Dermis microvascular lymphatic vessel endothelial cell (primary cell): ENCODE measurements around the gene ACP7. TPM values are rescaled to one million over a fixed set of nuclear protein-coding genes. Genes with fewer than 3 reads are reported as not detected.
"Not testable (repeated sequence)": the region's sequence is repeated elsewhere in the genome, so short reads cannot be mapped to it uniquely, and the experiment has no call there.

Source experiments
- DNase-seq, 2 donors: peaks; one replicate each; pipeline versions ENCODE4 v3.0.0 to v3.0.0-alpha.2; 2010; ENCODE audit warnings: low read depth in 2 of 2
- total RNA-seq: library from RNA; depleted of rRNA; stranded (reverse); fragments of >200 nt; gene quantifications from 2 replicates; pipeline ENCODE4 v1.2.1, GENCODE V29; 2014

ACP7 gene
- total RNA-seq, 1 donor from 2014 or later: not detected

DNA sequence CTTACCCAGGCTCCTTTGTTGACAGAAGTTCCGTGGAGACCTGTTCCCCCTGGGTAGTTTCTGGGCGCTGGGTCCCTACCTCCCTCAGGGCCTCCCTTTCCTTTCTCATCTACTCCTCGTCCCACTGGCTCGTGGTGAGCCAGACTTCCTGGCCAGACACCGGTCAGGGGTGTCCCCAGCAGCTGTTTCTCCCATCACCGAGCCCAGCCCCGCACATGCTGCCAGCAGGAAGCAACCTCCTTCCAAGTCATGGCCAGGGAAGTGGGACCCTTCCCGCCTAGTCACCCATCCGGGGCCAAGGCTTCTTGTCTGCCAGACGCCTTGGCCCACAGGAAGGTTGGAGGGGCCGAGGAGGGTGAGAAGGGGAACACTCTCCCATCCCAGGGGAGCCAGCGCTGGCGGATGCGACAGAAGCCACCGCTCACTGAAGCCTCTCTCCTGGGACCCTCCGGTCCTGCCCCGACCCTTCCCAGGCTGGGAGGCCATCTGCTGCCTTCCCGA is 47.1 kb downstream of the ACP7 start:
- peak in 1 of 2 donors; percentile 74 for DNase-seq

DNA sequence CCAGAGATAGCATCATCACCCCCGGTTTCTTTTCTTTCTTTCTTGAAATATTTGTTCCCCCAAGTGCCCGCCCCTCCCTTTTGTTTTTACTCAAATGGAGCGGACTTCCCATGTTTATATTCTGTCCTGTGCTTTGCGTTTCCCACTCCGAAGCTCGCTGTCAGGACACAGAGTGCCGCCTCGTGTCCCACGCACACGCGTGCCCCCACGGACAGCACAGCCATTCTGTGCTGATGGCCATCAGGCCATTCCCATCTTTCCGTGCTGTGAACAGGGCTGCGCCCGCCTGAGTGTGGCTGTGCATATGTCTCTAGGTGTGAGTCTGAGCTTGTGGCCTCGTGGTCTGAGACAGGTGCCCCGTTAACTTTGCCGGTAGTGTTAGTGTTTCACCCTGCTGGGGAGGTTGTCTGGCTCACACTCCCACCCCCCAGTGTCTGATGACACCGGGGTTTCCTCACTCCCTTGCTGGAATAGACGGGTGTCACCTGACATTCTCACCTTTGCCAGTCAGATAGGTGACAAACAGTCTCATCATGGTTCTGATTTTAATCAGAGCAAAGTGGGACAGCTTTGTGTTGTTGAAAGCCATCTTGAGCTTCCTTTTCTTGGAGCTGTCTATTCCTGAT is 48.3 kb downstream of the ACP7 start:
- no peak for DNase-seq

DNA sequence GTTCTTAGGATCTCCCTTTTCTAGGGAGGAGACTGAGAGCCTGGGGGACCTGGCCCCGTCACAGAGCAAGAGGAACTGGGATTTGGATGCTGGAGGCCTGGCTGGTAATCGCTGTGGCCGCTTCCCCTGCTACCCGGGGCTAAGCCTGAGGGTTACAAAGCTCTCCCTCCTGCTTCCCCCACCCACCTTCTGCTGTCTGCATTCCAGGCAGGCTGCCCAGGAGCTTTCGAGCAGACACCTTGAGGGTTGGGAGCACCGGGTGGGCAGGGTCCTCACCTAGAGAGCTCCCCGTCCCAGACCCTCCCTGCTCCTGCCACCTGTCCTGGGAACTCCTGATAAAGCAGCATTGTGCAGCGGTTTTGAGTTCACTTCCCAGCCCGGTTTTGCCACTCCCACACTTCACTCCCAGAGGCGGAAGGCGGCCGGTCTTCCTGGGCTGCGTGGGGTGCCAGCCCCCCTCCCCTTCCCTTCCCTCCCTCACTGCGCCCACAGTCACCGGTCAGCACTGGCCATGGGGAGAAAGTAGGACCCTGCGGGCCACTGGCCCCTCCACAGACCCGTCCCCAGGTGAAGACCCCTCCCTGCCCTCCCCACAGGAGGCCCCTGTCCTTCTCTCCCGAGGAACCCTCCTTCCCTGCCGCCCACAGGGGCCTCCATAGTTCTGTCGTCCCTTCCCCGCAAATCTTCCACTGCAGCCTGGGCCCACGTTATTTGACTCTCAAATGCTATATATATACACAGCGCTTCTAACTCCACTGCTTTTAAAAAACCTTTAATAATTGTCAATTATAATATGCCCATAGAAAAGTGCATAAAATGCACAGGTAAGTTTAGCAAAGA is 49.5 kb downstream of the ACP7 start:
- DNase-seq: no peak

DNA sequence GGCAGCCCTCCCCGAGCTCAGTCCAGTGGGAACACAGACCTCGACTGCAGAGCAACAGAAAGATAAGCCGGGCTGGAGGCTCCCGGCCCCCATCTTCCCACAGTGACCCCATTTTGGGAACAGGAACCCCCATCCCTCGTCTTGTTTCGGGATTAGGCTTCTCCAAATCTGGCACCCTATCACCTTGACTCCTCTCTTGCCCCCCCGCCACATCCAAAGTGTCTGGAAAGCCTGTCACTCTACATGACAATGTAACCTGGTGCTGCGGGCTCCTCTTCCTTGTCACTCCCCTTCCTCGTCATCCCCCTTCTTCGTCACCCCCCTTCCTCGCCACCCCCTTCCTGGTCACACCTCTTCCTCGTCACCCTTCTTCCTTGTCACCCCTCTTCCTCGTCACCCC is 51.5 kb downstream of the ACP7 start:
- no peak for DNase-seq

DNA sequence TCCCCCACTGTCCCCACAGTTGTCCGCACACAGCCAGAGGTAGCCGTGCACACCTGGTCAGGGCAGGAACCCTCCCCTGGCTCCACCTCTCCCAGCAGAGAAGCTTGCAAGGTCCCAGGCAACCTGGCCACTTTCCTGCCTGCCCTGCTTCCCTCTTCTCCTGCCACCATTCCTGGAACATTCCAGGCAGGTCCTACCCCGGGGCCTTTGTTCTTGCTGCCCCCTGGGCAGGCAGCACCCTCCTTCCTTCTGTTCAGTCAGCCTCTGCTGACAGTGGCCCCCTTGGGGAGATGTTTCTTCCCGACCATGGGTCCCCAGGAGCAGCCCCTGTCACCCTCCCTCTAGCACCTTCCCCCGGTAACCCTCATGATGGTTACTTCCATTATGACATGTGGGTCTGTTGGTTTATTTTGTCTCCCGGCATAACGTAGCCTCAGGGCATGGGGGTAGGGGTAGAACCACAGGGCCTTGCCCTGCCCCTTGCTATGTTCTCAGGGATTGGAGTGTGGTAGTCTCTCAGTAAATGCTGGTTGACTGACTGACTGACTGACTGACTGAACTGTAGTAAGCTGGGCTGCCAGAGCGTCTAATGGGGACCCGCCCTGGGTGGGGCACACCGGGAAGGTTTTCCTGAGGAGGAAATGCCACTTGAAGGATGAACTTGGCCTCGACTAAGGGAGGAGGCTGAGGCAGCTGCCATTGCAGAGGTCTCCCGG is 52.2 kb downstream of the ACP7 start:
- DNase-seq: no peak

DNA sequence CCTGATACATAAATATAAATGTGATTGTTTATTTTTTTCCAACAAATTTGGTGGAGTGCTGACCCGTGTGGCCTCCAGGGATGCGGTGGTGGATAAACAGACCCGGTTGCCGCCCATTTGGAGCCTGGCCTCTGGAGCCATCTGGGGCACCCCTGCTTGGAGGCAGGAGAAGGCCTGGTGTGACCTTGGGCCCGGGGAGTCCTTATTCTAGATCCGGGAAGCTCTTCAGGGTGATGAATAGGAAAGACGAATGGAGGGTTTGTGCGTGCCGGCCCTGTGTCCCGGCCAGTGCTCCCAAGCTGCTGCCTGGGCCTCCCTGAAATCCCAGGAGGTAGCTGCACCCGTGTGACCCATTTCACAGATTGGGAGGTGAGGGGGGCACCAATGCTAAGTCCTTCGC is 53.0 kb downstream of the ACP7 start:
- no peak for DNase-seq

DNA sequence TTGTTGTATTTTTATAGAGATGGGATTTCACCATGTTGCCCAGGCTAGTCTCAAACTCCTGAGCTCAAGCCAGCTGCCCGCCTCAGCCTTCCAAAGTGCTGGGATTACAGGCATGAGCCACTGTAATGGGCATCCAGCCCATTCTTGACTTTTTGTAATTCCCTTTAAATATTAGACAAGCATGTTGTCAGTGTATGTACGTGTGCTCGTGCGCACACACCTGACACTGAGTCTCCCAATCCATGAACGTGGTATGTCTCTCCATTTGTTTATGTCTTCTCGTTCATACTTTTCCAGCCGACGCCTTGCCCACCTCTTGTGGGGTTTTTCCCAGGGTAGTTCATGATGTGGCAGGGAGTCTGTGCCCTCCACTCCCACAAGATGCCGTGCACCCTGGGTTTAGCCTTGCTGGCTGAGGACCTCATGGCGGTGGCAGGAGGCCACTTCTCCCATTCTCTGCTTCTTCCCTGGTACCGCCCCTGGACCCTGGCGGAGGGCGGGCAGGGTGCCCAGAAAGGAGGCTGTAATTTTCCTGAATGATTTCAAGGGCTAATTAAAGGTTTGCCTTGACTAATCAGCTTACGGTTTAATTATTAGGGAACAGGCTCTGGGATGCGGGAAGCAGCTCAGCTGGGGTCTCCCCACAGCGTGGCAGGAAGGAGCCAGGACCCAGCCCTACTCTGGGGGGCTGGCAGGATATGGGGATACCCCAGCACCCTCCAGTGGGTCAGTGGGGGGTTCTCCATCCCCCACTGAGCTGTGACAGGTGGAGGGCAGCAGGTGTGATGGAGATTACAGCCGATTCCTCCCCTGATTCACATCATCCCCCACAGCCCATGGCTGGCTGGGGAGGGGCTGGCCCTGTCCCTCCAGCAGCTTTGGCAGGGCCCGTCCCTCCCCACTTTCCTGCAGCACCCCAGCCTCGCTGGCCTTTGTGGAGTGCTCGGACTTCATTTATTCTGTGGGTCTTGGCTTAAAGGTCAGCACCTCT is 54.3 kb downstream of the ACP7 start:
- DNase-seq: no peak

DNA sequence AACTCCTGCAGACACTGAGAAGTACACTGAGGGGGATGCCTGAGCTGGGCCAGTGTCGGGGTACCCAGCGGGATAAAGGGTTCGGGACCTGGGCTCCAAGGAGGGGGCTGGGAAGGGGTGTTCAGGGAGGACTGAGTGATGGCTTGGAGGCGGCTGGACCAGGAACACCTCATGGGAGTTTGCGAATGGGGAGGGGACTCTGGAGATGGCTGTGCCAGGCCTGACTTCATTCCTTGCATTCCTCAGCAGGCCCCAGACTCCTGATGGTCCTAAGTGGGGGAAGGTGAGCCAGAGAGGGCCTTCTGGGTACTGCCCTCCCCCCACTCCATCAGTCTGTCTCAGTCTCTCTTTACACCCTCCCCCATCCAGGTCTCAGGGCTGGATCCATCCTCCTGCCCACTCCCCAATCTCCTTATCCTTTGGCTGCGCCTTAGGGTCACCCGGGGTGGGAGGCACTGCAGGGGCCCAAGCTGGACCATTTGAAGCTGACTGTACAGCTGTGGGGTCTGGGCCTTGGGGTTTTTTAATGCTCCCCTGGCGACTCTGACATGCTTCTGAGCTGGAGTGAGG is 55.2 kb downstream of the ACP7 start:
- DNase-seq: no peak

DNA sequence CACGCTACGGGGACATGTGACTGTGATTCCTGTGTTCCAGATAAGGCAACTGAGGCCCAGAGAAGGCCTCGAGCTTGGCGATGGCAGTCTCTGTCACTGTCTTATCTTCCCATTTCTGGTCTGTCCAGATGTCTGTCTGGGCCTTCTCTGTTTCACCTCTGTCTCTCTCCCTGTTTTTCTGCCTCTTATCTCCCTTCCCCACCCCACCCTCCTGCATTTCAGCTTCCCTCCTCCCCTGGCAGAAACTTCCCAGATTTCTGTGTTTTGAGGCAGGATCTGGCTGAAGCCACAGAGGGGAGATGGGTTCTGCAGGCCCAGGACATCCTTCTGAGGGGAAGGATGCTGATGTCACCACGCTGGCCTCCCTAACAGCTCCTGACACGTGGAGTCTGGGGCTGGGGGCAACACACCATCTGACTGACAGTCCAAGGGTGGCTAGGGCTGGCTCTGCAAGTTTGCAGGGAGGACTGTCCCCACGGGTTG is 55.8 kb downstream of the ACP7 start:
- no peak for DNase-seq

DNA sequence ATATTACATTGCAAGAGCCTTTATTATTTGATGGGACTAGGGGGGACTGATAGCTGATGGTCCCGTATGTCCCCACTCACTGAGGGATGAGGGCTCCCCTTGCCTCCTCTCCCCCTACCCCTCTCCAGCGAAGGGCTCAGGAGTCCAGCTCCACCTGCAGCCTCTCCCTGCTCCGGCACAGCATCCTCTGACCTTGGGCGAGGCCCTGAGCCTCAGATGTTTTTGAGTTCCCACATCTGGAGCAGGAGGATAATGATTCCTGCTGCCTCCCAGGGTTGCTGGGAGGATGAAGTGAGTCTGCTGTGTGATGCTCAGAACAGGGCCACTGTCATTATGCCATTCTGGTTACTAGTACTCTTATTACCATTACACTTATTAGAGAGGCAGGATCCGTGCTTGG is 56.4 kb downstream of the ACP7 start:
- DNase-seq: no peak

DNA sequence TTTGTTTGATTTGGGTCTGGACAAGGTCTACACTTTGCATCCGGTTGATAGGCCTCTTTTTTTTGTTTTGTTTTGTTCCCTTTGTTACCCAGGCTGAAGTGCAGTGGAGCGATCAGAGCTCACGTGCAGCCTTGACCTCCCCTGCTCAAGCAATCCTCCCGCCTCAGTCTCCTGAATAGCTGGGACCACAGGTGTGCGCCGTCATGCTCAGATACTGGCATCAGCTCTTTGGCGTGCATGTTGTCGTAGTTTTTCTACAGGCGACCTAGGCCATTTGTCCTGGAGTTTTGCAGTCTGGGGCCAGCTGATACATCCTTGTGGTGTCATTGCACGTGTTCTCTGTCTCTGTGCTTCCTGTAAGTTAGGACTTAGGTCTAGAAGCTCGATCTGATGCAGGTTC is 57.8 kb downstream of the ACP7 start:
- DNase-seq: no peak

DNA sequence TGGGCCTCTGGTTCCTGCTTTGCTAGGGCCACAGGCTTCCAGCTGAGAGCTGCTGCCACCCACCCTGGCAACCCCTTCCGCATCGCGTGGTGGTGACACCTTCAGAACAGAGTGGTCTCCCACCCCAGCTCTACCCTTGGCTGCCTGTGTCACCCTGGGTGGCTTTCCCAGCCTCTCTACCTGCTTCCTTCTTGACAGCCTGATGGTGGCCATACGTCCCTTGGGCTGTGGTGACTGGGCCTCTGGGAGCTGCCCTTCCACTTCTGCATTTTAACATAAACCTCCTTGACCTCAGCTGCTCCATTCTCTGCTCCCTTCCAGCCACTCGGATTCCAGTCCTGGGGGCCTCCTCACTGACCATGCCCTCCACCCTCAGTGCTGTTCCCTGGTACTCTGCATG is 58.5 kb downstream of the ACP7 start:
- DNase-seq: no peak

DNA sequence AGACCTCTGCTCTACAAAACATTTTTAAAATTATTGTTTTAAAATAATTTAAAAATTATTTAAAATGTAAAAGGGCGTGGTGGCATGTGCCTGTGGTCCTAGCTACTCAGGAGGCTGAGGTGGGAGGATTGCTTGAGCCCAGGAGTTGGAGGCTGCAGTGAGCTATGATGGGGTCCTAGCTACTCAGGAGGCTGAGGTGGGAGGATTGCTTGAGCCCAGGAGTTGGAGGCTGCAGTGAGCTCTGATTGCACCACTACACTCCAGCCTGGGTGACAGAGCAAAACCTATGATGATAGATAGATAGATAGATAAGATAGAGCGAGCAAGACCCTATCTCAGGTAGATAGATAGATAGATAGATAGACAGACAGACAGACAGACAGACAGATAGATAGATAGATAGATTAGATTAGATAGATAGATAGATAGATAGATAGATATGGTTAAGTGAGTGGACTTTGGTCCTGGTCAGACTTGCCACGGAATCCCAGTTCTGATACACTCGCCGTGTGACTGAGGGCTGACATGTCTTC is 59.7 kb downstream of the ACP7 start:
- not testable (repeated sequence) for DNase-seq

DNA sequence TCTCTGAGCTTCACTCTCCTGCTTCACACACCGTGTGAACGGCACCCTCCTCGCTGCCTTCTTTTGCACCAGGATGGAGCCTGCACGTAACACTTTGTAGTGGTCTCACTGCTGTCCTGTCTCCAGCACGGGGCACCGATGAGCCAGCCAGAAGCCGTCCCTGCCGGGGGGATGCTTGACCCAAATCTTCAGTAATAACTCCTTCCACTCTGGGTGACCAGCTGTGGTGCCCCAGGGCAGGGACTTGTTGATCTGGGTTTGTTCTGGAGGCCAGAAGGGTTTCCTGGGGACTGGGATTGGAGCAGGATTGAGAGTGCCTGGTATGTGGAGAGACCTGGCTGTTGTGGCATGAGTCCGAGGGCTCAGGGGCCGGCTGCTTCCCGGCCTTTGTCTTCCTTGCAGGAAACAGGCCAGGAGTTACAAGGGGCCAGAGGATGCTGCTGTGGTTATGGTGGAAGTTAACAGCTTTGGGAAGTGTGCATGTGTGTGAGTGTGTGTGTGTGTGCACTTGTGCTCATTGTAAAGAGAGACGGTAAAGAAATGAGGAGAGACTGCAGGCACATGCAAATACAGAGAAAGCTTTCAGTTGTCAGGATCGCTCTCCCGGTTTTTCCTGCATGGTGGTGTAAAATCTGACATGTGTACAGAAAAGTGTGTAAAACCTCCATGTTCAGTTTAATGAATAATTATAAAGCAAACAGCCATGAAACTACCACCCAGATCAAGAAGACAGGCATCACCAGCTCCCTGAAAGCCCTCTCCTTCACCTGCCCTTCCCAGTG is 60.3 kb downstream of the ACP7 start:
- peak; percentile 43 to 91 for DNase-seq

DNA sequence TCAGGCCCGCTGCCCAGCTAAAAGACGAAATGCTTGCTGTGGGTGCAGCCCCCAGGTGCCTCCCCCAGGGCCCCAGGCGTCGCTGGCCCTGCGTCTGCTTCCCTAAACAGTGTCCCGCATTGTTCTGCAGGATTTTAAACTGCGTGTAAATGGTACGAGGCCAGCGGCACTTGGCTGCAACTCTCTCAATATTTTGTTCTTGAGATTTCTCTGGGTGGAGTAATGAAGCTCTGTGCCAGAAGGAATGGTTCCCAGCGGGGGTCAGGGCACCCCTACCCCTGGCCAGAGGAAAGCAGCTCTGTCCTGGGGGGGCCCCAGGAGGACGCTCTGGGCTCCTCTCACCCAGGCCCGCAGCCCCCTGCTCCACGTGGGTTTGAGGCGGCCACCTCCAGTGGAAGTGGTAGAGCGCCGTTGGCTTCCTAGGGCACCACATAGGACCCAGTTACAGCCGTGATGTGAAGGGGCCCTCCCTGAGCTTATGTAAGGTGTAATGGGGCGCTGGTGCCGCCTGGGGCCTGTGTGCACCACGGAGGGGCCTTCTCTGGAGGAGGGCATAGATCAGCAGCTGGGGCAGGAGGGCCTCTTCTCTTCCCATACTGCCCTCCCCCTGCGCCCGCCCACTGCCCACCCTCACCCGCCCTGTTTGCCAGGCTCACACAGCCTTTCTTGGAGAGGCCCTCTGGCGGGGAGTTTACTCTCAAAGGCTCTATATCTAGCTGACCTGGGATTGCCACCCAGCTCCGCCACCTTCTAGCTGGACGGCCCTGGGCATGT is 61.2 kb downstream of the ACP7 start:
- DNase-seq: no peak

DNA sequence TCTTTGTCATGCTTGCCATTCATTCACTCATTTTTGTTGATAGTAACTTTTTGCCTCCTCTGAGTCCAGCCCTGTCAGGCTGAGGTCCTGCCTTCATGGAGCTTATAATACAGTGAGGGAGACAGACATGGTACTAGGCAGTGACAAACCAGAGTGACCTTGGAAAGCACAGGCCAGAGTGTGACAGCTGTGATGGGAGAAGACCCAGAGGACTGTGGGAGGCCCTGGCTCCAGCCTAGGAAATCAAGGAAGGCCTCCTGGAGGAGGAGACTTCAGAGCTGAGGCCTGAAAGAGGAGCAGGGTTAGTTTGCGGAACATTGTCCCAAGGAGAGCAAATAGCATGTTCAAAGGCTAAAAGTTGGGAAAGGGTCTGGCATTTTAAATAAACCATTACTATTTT is 61.9 kb downstream of the ACP7 start:
- no peak for DNase-seq

DNA sequence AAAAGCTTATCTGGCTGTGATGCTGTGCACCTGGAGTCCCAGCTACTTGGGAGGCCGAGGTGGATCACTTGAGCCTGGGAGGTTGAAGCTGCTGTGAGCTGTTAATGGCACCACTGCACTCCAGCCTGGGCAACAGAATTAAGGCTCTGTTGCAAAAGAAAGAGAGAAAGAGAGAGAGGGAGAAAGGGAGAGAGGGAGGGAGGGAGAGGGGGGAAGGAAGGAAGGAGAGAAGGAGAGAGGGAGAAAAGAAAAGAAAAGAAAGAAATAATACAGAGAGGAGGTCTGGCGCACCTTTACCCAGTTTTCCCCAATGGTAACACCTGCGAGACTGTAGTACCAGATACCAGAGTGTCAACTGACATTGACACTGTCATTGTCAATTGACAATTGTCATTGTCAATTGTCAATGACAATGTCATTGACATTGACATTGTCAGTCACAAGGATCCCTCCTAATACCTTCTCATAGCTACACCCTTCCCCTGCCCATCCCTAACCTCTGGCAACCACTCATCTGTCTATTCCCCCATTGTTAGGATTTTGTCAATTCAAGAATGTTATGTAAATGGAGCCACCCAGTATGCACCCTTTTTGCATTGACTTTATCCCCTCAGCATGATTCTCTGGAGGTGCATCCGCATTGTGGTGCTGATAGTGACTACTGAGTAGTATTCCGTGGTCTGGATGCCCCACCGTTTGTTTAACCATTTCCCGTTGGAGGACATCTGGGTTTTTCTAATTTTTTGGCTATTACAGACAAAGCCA is 62.7 kb downstream of the ACP7 start:
- no peak for DNase-seq

DNA sequence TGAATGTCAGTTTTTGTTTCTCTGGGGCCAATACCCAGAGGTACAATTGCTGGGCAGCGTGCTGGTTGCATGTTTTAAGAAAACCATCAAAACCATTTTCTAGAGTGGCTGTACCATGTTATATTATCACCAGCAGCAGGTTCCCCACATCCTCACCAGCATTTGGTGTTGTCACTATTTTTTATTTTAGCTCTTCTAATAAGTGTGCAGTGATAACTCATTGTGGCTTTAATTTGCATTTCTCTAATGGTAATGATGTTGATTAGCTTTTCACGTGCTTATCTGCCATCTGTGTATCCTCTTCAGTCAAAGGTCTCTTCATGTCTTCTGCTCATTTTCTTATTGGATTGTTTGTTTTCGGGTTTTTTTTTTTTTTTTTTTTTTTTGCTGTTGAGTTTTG is 63.3 kb downstream of the ACP7 start:
- no peak for DNase-seq
